ENCODE measurements around the gene ZDHHC6.

GRCh38 chr10:112397592-112397991 lies 49.1 kb downstream of the ZDHHC6 start:
- TF ChIP-seq POLR2A (IDR thresholded peaks at IDR 0.05) = no peak
- TF ChIP-seq CTCF (IDR thresholded peaks at IDR 0.05) = no peak

Data from prostate gland (tissue), 2 donors.